GM18502 (cell line): ENCODE measurements around the gene CIAPIN1.

Source experiments
- ATAC-seq: cut with Tn5 transposase; IDR thresholded peaks from one replicate; pipeline ENCODE4 v1.9.1; 2021; ENCODE audit warnings: mild to moderate bottlenecking; ENCODE audit not compliant: unreplicated experiment, poor library complexity

Gene CIAPIN1

DNA sequence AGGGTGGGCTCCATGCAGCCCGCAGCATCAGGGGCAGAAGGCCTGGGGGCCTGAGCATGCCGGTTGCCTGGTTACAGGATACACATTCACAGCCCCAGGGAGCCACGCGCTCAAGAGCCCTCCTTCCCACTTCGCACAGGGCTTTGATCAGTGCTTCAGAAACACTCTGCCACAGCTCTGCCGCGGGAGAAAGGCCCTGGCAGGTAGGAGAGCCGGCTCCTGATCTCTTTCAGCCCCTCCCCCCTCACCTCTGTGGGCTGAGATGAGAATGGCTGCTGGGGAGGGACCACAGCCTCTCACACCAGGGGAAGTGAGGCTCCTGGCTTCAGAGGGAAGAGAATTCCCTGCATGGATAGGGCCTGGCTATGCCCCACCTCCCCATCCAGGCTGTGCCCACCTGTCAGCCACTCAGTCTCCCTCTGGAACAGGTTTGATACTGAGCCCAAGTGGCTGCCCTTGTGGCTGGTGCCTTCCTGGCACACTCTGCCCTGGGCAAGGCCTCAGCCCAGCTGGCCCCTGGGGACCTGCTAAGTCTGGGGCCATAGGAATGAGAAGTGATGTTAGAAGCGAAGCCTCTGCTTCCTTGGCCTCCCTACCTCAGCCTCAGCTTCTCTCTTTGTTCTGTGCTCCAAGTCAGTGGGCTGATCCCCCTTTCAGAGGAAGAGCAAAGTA is 30.5 kb upstream of the CIAPIN1 start:
- ATAC-seq: no peak

DNA sequence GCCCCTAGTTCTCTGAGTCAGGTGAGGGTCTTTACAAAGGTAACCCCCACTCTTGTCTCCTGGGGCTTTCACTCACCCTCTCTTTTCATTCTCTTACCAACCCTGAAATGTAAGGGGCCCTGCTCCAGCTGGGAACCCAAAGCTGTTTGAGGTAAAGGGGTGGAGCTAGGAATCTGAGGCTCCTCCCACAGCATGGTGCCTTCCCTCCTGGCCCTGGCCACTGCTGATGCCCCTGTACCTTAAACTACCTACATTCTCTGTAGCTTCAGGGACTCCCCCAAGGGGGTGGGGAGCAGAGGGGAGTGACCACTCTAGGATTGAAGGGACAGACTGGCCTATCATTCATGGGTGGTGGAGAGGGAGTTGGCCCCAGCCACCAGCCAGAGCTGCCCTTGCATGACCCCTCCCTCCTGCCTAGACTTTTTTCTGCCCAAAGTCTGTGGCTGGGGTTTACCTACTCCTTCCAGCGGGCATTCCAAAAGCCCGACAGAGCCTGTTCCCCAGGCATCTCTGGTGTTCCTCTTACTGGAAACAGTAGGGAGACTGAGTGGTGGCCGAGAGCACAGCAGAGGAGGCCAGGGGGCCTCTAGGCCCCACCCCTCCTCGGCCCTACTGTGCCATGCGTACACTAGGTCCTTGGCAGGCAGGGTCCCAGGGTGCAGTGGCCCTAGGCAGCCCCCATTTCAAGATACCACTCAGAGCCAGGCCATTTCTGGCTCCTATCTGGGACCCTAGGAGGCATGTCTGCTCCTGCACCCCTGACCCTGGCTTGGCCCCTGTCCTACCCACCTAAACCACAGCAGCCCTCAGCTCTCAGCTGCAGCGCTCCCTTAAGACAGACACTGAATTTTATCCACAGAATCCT is 29.6 kb upstream of the CIAPIN1 start:
- ATAC-seq: no peak

DNA sequence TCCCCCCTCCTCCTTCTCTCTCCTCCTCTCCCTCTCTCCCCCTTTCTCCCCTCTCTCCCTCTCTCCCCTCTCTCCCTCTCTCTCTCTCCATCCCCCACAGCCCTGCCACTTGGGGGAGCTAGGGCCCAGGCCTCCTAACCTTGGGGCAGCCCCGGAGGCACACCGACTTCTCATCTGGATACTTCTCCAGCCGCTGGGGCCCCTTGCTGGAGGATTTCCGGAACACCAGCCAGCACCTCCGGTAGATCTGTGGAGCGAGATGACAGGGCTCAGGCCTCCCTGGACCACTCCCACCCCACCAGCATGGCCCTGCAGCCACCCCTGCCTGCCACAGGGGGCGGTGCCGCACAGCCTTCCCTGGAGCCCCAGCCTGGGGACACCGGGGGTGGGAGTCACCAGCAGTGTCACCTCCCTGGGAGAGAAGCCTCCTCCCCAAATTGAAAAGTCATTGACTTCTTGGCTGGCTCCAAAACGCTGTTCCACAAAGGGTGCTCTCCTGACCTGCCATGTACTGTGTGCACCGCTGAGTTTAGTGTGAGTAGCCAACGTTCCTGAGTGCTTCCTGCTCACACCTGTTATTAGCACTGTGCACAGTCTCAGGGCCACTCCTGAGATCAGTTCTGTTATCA is 28.6 kb upstream of the CIAPIN1 start:
- ATAC-seq: peak; percentile 98

DNA sequence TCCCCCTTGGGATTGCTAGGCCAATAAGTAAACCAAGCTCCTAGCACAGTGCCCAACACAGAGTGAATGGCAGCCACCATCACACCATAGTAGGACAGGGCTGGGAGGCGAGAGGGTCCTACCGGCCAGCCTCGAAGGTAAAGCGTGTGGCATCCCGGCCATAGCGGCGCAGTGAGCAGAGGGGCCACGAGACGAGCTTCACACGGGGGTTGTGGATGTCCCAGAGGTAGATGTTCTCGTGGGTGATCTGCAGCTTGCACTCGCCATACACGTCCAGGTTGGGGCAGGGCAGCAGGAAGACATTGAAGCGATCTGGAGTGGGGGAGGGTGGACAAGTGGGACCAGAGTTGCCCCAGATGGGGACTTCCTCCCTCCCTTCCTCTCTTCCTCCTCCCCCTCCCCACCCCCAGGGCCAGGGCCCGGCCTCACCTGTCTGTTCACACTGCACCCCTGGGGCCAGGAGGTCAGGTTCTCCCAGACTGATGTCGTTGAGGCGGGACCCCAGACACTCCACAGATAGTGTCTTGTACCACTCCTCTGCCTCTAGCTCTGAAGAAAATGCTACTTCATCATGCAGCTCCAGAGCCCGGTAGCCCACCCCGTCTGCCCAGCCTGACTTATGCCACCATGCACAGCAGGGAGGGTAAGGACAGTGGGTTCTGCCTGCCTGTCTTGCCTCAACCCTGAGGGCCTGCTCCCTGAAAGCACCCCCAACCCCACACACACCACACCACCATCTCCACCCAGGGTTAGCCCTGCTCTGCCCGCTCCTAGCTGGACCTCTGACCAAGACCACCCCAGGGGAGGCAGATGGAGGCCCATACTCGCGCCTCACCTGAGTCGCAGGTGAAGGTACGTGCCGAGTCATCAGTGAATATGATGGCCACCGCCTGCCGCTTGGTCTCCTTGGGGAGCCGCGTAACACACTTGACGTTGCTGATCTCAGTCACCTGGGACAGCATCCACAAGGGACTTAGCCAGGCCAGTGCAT is 27.8 kb upstream of the CIAPIN1 start:
- no peak for ATAC-seq

DNA sequence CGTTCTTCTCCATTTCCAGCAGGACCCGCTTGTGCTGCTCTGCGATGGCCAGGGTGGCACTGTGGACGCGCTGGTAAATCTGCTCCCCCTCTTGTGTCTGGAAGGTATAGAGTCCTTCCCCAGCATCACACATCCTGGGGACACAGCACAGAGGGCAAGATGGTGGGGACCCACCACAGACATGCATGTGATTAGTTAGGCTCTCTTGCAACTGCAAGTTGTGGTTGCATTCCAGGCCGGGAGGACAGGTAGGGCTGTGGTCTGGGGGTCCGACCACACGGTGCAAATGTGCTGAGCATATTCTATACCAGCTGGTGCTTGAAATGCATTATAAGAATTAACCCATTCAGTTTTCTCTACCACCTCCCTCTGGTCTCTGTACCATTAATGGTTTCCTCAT is 26.7 kb upstream of the CIAPIN1 start:
- ATAC-seq: no peak

DNA sequence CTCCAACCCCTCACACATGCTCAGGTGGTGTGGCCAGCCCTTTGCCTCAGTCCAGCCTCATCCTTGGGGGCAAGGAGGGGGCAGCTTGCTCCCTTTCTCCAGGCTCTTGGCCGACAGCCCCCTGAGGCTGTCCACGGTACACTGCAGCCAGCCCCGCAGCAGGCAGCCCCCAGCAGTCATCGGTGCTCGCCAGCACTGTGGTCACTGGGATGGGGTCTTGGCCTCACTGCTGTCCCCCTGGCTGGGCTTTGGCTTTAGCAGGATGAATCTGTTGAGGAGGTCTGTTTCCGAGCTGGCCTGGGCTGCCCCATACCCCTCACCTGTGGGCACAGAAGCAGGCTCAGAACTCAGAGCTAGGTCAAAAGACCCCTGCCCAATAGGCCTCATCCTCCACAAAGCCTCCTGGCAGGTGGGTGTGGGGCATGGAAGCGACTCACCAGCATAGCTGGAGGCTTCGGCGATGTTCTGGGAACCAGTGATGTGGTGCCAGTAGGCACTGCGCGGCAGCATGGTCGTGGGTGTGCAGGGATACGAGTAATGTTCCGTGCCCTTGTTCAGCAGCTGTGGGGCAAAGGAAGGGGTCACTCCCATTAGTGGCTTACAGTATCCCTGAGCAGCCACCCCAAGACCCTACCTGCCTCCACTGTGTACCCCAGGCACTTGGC is 26.1 kb upstream of the CIAPIN1 start:
- ATAC-seq: no peak

DNA sequence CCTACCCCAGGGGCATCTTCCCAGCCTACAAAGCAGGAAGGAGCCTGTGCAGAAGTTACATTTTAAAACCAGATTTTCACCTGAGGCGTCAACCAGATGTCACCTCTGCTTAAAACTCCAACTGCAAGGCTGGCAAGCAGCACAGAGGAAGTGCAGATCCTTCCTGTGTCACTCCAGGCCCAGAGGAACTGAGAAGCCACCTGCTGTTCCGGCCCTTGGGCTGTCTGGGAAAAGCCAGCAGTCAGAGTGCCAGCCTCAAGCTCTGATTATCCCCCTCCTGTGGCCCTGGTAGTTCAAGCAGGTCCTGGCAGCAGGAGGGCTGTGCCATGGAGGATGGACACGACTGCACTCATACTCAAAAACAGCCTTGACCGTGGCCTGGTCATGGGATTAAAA is 25.5 kb upstream of the CIAPIN1 start:
- no peak for ATAC-seq

DNA sequence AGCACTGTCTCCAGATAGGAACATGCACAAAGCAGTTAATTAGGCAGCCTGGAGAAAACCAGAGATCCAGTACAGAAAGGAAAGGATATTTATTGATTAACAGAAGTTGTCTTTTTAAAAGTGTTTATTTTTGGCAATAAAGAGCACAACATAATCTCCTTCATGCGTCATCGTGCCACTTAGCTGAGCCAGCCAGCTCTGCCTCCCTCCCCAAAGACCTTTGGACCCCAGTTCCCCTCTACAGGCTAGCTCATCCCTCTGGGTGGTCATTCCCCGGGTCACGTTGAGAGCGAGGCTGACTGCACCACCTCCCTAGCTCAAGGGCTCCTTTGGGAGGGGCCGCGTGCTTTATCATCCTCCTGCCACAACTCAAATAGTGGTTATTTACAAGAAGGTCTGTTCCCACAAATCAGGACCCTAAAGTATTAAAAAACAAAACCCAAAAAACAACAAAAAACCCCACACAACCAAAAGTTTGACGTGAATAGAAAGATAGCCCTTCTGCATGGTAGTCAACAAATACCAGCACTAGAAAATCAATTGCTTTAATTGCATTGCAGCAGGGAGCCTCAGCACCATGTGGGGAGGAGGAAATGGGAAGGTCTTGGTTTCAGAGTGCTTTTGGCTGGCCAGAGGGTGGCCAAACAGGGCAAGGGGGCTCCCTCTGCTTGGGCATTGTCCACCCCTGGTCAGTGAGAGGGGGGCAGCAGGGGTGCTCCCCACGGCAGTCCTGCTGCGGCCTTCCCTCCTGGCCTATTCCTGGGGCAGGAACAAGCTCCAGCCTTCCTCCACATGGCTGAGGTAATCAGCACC is 24.9 kb upstream of the CIAPIN1 start:
- ATAC-seq: no peak

DNA sequence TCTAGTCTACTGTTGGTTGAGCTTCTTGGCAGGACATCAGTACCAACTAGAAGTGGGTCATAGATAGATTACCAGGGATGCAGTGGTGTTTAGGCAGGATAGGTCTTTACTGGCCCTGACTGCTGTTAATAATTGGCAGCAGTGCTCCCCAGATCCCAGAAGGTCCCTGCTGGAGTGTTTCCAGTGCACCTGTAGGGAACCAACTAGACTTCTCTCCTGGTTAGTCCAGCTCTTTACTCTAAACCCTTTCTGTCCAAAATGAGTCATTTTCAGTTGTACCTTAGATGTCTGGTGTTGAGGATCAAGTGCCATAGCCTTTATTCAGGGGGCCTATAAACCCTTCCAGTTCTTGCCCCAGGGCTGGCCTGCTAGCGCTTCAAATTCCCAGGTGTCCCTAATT is 24.0 kb upstream of the CIAPIN1 start:
- ATAC-seq: no peak

DNA sequence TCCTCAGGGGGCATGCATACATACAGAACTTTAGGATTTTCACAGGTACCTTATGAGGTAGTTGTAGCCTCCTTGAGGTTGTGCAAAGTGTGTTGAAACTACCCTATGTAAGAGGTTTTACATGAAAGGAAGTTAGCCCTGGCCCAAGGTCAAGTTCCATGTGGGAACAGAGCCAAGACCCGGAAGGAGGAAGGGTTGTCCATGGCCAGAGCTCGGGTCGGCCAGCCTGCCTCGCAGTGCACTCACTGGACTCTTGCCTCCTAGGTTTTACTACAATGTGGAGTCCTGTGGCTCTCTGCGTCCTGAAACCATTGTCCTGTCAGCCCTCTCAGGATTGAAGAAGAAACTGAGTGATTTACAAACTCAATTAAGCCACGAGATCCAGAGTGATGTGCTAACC is 23.5 kb upstream of the CIAPIN1 start:
- ATAC-seq: no peak

DNA sequence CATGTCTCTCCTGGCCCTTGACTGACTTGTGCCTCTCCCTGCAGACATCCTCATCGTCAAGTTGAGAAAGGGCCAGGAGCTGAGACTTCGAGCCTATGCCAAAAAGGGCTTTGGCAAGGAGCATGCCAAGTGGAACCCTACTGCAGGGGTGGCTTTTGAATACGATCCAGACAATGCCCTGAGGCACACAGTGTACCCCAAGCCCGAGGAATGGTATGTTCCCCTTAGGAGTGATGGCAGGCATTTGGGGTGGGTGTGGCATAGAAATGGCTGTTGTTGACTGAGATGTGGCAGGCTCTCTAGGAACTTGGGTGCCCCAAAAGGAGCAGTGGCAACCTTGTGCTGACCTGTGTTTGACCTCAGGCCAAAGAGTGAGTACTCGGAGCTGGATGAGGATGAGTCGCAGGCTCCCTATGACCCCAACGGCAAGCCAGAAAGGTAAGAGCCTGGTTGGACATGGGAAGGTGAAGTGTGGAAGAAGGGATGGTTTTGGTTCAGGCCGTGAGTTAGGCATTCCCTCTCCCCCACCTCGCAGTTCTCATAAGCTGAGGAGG is 22.8 kb upstream of the CIAPIN1 start:
- no peak for ATAC-seq

DNA sequence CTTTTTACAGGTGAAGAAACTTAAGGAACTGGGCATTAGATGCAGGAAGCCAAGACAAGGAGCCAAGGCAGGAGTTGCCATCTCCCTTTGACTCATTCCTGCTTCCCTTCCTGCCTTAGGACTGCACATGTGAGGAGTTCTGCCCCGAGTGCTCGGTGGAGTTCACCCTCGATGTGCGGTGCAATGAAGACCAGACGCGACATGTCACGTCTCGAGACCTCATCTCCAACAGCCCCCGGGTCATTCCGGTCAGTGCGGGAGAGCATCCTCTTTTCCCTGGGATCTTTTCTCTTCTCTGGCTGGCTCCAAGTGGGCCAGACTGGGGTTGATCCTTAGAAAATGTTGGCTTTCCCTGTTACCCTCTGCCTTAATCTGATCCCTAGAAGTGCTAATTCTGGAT is 21.9 kb upstream of the CIAPIN1 start:
- no peak for ATAC-seq

DNA sequence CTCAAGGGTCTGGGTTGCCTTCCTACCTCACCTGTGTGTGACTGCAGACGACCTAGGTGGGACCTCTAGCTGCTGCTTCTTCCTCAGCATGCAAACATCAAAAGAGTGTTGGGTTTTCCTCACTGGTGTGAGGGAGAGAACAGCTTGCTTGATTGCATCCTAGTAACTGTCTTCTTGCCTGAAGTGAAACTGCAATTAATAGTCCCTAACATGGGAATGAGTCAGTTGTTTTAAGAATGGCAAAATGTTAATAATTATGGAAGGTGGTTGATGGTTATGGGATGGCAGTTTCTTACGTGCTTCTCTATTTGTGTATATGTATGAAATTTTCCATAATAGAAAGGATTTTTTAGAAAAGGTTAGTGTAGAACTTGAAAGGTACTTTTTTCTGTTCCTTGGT is 21.2 kb upstream of the CIAPIN1 start:
- no peak for ATAC-seq

DNA sequence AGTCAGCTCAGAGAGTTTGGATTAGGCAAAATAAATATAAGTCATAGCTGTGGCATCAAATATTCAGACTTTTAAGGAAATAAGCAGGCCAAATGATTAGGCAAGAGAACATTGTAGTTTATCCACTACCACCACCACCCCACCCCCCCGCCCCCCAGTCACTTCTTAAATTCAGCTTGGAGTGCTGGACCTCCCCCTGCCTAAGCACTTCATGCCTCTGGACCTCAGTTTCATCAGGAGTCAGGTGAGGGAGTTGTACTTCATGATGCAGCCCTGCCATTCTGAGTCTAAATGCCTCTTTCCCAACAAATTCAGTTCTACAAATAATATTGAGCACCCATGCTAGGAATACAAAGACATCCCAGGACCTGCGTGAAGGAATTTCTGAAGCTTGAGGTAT is 17.3 kb upstream of the CIAPIN1 start:
- no peak for ATAC-seq

DNA sequence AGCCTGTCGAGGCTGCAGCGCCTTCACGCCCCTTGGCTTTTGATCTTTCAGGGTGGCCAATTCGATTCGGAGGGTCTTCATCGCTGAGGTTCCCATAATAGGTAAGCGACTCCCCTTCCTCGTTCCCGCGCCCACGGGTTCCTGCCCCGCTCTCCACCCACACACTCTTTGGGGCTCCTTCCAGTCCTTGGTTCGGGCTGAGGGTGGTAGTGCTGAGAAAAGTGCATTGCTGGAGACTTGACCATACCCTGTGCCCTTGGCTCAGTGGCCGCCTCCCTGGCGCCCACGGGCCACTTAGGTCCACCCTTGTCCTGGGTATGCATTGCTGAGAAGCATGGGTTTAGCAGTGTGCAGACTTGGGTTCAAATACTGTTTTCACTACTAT is 15.8 kb upstream of the CIAPIN1 start:
- ATAC-seq: peak; percentile 17

DNA sequence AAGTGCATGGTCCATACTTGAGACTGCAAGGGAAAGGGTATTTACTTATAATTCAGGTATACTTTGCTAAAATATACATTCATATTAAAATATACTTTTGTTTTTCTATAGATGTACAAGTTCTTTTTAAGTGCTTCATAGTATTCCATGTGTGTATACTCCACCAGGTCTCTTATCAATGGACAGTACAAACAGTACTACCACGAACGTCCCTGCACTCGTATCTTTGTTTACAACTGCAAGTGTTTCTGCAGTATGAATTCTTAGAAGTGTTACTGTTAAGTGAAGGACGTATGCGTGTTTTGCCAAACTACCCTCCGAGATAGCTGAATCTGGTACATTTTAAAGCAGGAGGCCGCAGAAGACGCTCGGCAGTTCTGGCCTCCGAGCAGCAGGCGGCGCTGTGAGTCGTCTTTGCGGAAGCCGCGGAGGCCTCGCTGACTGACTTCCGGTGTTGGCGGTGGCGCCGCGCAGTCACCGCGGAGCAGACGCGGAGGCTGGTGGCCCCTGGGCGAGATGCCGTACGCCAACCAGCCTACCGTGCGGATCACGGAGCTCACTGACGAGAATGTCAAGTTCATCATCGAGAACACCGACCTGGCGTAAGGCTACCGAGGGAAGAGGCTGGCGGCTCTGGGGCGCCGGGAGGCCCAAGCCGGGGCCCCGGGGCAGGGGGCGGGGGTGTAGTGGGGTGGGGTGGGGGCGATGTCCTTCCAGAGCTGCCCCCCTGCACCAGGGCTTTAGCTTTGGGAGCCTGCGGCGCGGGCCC is 15.2 kb upstream of the CIAPIN1 start, which contains the start of gene POLR2C:
Gene POLR2C (plus strand): TSS at position 471 of the 769 bp plus-strand sequence. CDS start 46 bp downstream, at position 517.
- ATAC-seq: peak; percentile 90

DNA sequence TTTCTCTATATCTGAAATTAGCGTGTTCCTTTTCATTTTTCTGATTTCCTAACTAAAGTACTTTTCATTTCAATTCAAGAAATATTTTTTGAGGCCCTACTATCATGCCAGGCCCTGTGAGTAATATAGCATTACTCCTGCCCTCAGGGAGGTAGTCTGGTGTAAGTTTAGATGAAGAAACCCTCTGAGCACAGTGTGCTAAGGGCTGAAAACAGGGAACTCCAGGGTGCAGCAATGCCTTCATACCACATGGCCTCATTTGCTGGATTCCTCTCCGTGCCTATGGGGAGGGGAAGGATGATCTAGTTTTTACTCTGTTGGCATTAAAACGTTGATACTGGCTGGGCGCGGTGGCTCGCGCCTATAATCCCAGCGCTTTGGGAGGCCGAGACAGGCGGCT is 4.8 kb upstream of the CIAPIN1 start:
- ATAC-seq: no peak
